GM18909 (cell line): Measurements from ENCODE around the gene SDK2.

Experiments used
- ATAC-seq: cut with Tn5 transposase; IDR thresholded peaks from one replicate; pipeline ENCODE4 v1.9.1; 2021; ENCODE audit warnings: mild to moderate bottlenecking; ENCODE audit not compliant: unreplicated experiment, poor library complexity

SDK2 gene, protein sequence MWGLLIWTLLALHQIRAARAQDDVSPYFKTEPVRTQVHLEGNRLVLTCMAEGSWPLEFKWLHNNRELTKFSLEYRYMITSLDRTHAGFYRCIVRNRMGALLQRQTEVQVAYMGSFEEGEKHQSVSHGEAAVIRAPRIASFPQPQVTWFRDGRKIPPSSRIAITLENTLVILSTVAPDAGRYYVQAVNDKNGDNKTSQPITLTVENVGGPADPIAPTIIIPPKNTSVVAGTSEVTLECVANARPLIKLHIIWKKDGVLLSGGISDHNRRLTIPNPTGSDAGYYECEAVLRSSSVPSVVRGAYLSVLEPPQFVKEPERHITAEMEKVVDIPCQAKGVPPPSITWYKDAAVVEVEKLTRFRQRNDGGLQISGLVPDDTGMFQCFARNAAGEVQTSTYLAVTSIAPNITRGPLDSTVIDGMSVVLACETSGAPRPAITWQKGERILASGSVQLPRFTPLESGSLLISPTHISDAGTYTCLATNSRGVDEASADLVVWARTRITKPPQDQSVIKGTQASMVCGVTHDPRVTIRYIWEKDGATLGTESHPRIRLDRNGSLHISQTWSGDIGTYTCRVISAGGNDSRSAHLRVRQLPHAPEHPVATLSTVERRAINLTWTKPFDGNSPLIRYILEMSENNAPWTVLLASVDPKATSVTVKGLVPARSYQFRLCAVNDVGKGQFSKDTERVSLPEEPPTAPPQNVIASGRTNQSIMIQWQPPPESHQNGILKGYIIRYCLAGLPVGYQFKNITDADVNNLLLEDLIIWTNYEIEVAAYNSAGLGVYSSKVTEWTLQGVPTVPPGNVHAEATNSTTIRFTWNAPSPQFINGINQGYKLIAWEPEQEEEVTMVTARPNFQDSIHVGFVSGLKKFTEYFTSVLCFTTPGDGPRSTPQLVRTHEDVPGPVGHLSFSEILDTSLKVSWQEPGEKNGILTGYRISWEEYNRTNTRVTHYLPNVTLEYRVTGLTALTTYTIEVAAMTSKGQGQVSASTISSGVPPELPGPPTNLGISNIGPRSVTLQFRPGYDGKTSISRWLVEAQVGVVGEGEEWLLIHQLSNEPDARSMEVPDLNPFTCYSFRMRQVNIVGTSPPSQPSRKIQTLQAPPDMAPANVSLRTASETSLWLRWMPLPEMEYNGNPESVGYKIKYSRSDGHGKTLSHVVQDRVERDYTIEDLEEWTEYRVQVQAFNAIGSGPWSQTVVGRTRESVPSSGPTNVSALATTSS (N-terminal part only)

DNA sequence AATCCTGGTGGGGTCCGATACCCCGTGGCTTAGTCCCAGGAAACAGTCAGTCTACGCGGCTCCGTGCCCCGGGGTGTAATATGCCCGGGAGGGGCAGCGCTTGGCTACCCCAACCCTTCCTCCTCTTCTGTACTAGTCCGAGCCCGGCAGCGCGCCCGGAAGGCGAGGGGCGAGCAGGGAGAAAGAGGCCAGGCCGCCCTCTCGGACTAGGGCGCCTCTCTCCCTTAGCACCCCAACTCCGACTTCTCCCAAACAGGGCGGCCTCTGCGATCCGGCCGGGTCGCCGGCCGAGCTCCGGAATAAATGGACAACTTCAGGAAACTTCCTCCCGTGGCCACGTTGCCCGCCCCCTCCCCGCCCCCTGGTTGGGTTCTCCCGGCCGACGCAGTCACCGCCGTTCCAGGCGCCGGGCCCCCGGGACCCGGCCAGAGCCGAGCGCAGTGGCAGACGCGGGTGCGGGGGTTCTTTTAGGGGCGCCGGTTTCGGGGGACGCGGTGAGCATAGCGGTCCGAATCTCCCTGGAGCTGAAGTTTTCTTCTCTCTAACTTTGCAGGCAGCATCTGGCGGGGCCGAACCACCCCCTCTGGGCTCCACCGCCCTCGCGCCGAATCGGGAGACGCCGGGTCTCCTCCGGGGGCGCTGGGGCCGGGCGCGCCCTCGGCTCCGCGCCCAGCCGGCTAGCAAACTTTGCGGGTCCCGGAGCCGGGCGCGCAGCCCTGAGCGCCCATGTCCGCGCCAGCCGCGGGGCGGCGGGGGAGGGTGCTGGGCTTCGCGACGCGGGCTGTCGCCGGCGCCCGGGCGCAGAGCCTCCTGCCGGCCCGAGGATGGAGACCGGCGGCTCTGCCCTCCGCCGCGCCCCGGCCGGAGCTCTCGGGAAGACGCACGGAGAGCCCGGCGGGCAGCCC is at the start of gene SDK2:
Gene SDK2 (minus strand): TSS at position 301 of the 905 bp plus-strand sequence. CDS start 357 bp downstream, outside the sequence.
- ATAC-seq: no peak

DNA sequence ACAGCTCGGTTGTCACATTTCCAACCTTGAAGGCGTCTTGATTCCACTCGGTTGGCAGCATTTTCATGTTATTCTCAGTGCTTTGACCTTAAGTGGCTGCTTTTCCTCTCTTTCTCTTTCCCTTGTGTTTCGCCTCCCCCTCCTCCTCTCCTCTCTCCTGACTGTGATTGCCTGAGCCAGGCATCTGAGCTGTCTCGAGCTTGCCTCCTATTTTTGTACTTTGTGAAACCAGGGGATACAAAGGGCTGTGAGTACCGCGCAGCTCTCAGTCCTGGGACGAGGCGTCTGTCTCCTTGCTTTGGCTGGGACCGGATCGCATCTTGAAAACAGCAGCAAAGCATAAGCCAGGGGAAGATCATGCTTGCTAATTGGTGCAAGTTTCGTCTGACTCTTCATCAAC is 48.8 kb upstream of the SDK2 start:
- no peak for ATAC-seq

DNA sequence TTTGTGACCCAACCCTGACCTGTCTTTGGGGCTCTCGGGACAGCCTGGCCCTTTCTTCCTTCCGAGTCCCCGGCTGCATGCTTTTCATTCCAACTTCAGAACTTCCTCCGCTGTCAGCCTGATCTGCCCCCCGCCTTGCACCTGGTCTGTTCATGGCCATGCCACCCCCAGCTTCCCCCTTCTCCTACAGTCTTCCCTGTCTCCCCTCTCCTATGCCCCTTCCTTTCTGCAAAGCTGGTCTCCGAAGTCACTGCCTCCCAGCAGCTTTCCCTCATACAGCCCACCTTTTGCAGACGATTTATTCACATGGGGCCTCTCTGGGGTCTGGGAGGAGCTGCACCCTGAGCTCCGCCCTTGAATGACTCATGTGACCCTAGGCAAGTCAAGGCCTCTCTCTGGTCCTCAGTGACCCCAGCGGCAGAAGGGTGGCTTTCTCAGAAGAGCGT is 47.1 kb upstream of the SDK2 start:
- ATAC-seq: no peak

DNA sequence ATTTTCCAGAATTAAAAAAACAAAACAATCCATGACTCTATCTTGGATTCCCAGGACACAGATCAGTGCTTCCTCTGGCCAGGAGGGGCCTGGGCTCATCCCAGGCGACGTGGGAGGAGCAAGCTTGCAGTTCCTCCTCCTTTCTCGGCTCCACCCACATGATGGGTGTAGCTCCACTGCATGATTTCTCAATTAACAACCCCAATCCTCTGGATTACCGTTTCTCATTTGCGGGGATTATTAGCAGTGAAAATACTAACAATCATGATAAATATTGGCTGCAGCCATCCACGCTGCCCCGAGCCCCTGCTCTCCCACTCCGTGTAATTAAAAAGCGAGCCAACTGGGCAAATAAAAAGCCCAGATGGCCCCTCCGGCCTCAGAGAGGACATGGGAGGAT is 46.4 kb upstream of the SDK2 start:
- ATAC-seq: no peak

DNA sequence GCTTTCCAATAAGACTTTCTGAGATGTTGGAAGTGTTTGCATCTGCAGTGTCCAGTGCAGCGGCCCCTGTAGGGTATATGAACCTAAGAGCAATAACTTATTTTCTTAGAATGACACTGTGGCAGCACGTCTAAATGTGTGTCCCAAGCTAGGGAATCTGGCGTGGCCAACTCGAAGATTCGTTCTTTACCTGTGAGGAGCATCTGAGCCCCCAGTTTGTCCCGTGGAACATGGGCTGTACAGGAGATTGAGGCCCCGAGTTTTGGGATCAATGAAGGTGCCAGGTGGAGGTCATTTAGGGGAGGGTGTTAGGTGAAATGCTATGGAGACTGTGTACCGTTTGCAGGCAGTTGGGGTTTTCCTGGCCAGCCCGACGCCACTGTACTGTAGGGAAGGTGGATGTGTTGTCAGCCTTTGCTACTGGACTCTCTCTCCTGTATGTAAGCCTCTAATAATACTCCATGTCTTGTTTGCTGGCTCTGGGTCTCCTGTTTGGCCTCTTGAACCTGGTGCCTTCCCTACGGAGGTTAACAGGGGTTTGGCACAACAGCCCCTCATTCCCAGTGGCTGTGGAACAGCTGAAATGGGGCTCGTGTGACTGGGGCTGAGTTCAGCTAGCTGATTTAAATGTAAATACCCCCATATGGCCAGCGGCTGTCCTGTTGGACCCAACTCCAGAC is 45.5 kb upstream of the SDK2 start:
- ATAC-seq: no peak

DNA sequence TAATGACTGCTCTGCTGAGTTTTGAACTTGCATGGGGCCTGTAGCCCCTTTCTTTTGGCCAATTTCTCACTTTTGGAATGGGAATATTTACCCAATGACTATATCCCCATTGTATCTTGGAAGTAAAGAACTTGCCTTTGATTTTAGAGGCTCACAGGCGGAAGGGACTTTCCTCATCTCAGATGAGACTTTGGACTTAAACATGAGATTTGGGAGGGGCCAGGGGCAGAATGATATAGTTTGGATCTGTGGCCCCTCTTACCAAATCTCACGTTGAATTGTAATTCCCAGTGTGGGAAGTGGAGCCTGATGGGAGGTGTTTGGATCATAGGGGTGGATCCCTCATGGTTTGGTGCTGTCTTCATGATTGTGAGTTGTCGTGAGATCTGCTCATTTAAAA is 42.7 kb upstream of the SDK2 start:
- ATAC-seq: no peak

DNA sequence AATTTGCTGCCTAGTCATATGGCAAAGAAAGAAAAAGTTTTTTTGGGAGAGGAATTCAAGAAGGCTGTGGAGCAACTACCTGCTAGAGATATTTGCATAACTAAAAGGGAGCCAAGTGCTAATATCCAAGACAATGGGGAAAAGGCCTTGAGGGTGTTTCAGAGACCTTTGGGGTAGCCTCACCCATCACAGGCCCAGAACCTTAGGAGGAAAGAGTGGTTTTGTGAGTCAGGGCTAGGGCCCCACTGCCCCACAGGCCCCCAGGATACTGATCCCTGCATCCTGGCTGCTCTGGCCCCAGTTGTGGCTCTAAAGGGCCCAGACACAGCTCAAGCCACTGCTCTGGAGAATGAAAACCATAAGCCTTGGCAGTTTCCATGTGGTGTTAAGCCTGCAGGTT is 41.9 kb upstream of the SDK2 start:
- no peak for ATAC-seq

DNA sequence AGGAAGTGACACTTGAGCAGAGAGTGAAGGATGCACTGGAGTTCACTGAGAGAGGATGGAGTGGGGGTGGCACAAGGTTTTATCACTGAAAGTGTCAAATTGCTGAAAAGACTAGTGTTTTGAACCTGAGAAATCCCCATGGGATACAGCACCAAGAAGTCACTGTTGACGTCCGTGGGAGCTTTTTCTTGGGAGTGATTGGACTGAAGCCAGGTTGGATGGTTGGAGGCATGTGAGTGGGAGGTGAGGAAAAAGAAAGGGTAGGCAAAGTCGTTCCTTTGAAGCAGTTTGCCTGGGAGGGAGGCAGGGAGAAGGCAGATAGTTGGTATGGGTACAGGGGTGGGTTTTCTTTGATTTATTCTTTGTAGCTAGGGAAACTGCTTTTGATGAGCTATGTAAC is 39.9 kb upstream of the SDK2 start:
- ATAC-seq: no peak

DNA sequence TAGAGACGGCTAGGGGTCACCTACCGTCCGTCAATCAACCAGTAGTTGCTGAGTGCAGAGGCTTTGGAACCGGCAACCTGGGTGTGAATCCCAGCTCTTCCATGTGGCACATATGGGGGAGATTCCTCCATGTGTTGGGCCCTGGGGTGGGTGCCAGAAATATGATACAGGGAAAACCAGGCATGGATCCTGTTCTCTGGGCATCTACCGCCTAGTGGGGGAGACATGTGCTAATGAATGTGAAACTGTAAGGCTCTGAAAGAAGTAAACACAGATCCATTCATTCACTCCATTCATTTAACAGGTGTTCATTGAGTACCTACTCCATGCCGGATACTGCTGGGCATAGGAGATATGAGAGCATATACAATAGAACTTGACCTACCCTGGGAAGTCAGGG is 39.5 kb upstream of the SDK2 start:
- ATAC-seq: no peak

DNA sequence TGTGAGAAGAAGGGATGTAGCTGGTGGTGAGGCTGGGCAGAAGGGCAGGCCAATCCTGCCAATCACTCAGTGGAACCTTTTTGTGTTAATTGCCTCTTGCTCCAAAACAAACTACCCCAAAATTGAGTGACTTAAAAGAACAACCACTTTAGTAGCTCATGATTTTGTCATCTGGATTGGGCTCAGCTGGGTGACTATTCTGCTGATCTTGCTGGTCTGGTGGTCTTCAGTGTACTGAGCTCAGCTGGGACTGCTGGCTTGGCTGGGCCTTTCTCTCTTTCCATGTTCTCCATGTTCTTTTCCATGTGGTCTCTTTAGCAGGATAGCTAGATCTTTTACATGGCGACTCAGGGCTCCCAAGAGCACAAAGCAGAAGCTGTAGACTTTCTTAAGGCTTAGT is 37.7 kb upstream of the SDK2 start:
- no peak for ATAC-seq

DNA sequence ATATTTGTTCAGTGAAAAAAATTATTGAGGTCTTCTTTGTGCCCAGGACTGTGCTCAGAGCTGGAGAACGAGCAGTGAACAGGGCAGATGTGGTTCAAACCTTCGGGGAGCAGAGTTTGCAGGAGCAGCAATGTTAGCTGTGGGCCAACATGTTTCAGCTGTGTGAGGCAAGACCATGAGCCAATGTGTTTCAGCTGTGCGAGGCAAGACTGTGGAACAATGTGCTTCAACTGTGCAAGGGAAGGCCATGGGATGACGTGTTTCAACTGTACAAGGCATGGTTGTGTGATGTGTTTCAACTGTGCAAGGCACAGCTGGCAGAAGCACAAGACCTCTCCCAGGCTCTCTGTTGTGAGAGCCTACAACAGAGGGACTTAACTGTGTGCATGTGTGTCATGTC is 35.2 kb upstream of the SDK2 start:
- no peak for ATAC-seq

DNA sequence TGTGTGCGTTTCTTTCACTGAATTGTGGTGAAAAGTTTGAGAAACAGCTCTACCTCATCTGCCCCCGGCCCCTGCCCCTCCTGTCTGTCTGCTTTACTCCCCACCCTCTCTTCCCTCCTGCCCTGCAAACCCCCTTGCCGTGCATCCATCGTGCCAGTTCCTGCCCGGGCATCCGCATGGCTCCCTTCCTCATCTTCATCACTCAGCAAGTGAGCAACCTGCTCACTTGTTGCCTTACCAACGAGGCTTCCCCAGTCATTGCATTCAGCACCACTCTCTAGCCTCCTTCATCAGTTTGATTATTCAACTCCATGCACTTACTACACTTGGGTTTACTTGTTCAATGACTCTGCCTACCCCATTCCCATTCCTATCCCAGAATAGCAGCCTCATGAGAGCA is 34.8 kb upstream of the SDK2 start:
- ATAC-seq: no peak

DNA sequence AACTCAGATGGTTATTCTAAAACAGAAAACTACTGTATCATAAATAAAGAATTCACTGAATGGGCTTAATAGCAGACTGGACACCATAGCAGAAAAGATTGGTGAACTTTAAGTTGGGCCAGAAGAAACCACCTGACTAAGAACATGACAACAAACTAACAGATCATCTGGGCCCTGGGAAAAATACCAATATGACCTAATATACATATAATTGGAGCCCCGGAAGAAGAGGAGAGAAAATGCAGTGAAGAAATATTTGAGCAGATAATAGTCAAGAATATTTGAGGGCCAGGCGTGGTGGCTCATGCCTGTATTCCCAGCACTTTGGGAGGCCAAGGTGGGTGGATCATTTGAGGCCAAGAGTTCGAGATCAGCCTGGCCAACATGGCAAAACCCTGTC is 25.5 kb upstream of the SDK2 start:
- ATAC-seq: no peak

DNA sequence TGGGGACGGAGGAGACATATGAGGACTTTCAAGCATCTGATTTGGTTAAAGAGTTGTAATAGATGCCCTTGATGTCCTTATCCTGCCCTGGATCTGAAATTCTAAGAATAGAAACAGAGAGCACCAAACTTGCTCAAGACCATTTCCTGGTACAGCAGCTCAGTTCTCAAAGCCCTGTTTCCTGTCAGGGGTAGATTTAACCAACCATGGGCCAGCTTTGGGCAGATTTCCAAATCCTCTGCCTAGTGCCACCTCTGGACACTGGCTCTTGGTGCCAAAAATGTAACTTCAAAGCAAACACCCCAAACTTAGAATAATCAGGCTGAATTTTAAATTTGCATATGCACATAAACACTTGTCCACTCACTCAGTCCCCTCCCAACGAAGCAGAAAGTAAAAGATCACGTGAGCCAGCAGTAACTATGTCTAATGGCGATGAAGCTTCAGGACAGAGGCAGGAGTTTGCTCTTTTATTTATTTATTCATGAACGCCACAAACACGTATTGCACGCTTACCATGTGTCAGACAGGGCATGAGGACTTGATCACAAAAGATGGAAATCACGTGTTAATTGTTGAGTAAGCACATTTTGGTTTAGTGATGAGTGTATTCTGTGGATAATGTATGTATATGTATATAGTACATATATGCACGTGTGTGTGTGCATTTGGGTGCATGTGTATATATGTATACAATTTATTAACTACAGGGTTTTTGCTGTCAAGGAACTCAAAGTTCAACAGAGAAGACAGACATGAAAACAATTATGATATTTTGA is 23.1 kb upstream of the SDK2 start:
- ATAC-seq: no peak

DNA sequence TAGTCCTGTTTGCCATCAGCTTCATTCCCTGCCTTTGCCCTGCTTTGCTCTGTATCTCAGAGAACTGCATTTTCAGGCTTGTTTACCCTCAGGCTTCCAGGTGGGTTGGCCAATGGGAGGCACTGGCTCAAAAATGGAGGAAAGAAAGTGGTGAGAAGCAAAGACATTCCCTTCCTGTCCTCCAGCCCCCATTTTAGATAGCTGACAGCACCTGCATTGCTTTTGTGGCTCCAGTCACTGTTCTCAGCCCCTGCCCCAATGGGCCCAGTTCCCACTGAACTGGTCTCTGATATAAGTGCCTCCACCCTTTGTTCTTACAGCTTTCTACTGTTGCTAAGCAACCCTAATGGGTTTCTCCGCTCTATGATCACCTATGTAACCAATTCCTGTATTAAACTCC is 19.4 kb upstream of the SDK2 start:
- ATAC-seq: no peak

DNA sequence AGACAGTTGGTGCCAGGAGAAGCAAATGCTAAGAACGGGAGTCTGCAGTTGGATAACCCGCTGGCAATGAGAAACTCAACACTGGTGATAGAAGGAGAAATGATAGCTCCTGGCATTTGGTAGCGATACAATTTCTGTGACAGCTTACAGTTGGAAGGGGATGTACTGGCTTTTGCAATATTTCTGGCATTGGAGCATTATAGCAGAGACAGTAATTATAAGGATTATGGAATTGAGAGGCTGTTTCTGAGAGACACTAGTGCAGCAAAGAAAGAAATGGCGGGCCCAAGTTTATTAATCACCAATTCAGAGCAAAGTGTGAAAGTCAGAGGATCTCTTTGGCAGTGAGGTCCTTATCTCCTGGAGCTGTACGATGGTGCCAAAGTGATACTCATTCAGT is 16.1 kb upstream of the SDK2 start:
- ATAC-seq: no peak

DNA sequence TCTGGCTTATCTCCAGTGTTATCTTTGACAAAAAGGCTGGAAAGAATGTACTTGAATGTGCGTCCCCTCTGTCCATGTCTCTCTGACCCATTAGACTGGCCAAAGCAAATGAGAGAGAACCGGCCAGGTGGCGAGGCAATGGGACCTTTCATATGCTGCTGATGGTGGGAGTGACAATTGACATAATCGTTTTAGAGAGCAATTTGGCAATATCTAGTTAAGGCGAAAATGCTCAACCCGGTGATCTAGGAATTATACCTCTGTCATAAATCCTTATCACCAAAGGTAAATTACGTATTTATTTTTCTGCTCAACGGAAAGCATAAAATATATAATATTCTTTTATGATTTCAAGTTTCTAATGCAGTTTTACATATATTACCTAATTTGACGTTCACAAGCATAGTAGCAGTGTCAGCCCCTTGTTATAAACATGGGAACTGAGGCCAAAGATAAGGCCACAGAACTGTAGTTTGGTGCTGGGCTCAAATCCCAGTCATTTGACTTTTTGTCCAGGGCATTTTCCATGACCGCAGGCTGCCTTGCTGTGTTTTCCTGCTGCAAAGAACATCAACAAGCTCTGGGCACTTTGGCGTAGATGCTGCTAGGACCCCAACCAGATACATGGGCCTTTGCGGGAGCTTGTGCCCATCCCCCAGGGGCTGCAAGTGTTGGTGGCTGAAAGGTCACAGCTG is 14.7 kb upstream of the SDK2 start:
- ATAC-seq: no peak
